ENCODE results near the gene KBTBD12. TPM values are rescaled to one million over a fixed set of nuclear protein-coding genes. Genes with fewer than 3 reads are reported as not detected.

KBTBD12 gene
- total and polyA plus RNA-seq, 2 donors (not counting 3 experiments of a cell fraction or from before 2014, with no cell fraction given), result not detected

- POLR2A ChIA-PET, result no interaction called here
Measured at GRCh38 chr3:127959873-127960272, 44.8 kb downstream of the KBTBD12 start.

More at GRCh38 chr3:127959873-127960272, 44.8 kb downstream of the KBTBD12 start:
- intact Hi-C loops (cut with micrococcal nuclease), result loop anchor here (1.0 kb wide), 1 partner anchor 308 kb away; no protein-coding TSS in a partner anchor
- BruUV-seq (replicated peaks), result no TSS peak
- no peak overlapping the region for H3K4me3 ChIP-seq (replicated peaks in 1 of 3; ENCODE audit: insufficient read depth in 1 of 3, low read depth in 1 of 3, low read length in 3 of 3)
- FAIRE-seq (no peak), DNase-seq (ENCODE audit: low read depth, low spot score) (peak; percentile 31)
- dilution Hi-C loops (cut with MboI; ENCODE audit: extremely low pct_ligation_motif_present, low sequenced_read_pairs), result no loop called here
- H3K9ac ChIP-seq (replicated peaks; ENCODE audit: extremely low read depth, insufficient read depth, low read length), result no peak overlapping the region
- CTCF ChIA-PET, result interaction anchor here (1.0 to 4.0 kb wide), 12 partner anchors 8 to 385 kb away, joined by 3 to 41 read pairs (median 6); no protein-coding TSS in a partner anchor
- TF ChIP-seq, protein P1, sequence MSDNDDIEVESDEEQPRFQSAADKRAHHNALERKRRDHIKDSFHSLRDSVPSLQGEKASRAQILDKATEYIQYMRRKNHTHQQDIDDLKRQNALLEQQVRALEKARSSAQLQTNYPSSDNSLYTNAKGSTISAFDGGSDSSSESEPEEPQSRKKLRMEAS (IDR thresholded peaks at IDR 0.05; ENCODE audit: insufficient read depth, insufficient read length), result no peak
- TF ChIP-seq CTCF (IDR thresholded peaks at IDR 0.05; ENCODE audit: extremely low read depth in 1 of 2, insufficient read depth in 1 of 2, low read depth in 1 of 2, low read length in 2 of 2), result peak in 1 of 2 donors; percentile 25
- H4K20me1 ChIP-seq (replicated peaks; ENCODE audit: control insufficient read depth, extremely low read depth, insufficient read depth, low read length), result no peaks in the 10 kb centered on the region
- H3K4me2 ChIP-seq (ENCODE audit: insufficient read depth, low read length), result no peak overlapping the region
- no peaks in the 10 kb centered on the region for H3K9me3 ChIP-seq (replicated peaks; ENCODE audit: control insufficient read depth, insufficient read depth, low read length)
- H2AFZ ChIP-seq (ENCODE audit: low read depth, low read length), result no peak overlapping the region
- no peaks in the 10 kb centered on the region for H3K9me1 ChIP-seq (replicated peaks; ENCODE audit: control insufficient read depth, extremely low read depth, insufficient read depth, low read length)
- H3K36me3 ChIP-seq (ENCODE audit: control insufficient read depth in 2 of 2, extremely low read depth in 1 of 2, insufficient read depth in 2 of 2, low read length in 2 of 2), result no peaks in the 10 kb centered on the region
- no peaks in the 10 kb centered on the region for H3K79me2 ChIP-seq (ENCODE audit: control insufficient read depth, insufficient read depth, low read length)
- no peaks in the 10 kb centered on the region for H3K4me1 ChIP-seq (ENCODE audit: control insufficient read depth, extremely low read depth, insufficient read depth, low read length)
- no peak overlapping the region for H3K27ac ChIP-seq (ENCODE audit: insufficient read depth, low read depth, low read length)
- peaks cover 0 to 11% of the 10 kb centered on the region in 2 experiments for H3K27me3 ChIP-seq (ENCODE audit: control insufficient read depth in 2 of 2, insufficient read depth in 2 of 2, low read length in 2 of 2)
